H1 (cell line): ENCODE measurements around the gene ASCC1. TPM values are rescaled to one million over a fixed set of nuclear protein-coding genes. Genes with fewer than 3 reads are reported as not detected.

Experiments used
- CBX8 ChIP-seq: fragments of 300-800, 300-1000 bp; sonication (generic); IDR thresholded peaks from 2 replicates; pipeline ENCODE4 v1.7.1; 2016; ENCODE audit warnings: low read depth, low read length, borderline replicate concordance
- CEBPB ChIP-seq: IDR thresholded peaks from 2 replicates; pipeline ENCODE4 v1.6.1; 2012; ENCODE audit warnings: low read depth, low read length
- EP300 ChIP-seq, 2 experiments: IDR thresholded peaks; 1 replicate in 1 of 2; 2 replicates in 1 of 2; pipeline ENCODE4 v1.6.1; 2011 to 2012; ENCODE audit warnings: low read depth in 2 of 2, low read length in 2 of 2, mild to moderate bottlenecking in 2 of 2, borderline replicate concordance in 1 of 2, inconsistent platforms in 1 of 2, moderate library complexity in 1 of 2
- GABPA ChIP-seq: IDR thresholded peaks from 2 replicates; pipeline ENCODE4 v1.6.1; 2011; ENCODE audit warnings: mild to moderate bottlenecking, low read length, moderate library complexity, borderline replicate concordance; ENCODE audit not compliant: insufficient read depth
- KDM1A ChIP-seq: fragments of 200-600, 300-600 bp; sonication (generic); IDR thresholded peaks from 2 replicates; pipeline ENCODE4 v1.7.1; 2016; ENCODE audit warnings: mild to moderate bottlenecking, low read length, borderline replicate concordance
- PHF8 ChIP-seq: fragments of 200-600 bp; sonication (generic); conservative IDR thresholded peaks from 2 replicates; pipeline ENCODE4 v1.7.1; 2012; ENCODE audit warnings: low read depth, mild to moderate bottlenecking, inconsistent platforms, low read length, moderate library complexity
- POLR2A ChIP-seq, 2 experiments: IDR thresholded peaks; 1 replicate in 1 of 2; 2 replicates in 1 of 2; pipeline ENCODE4 v1.6.1; 2011; ENCODE audit warnings: low read depth in 2 of 2, low read length in 2 of 2, mild to moderate bottlenecking in 2 of 2; ENCODE audit errors: control extremely low read depth in 1 of 2
- RFX5 ChIP-seq: IDR thresholded peaks from 2 replicates; pipeline ENCODE4 v1.6.1; 2011; ENCODE audit warnings: low read depth, low read length, improper control_type of control experiment, borderline replicate concordance
- SAP30 ChIP-seq: fragments of 300-600 bp; sonication (generic); IDR thresholded peaks from 2 replicates; pipeline ENCODE4 v1.7.1; 2012; ENCODE audit warnings: low read length, moderate library complexity, mild to moderate bottlenecking, inconsistent platforms; ENCODE audit not compliant: insufficient read depth, insufficient replicate concordance
- SIRT6 ChIP-seq: IDR thresholded peaks from one replicate; pipeline ENCODE4 v1.7.1; 2012; ENCODE audit warnings: low read length, inconsistent platforms
- SP2 ChIP-seq: IDR thresholded peaks from 2 replicates; pipeline ENCODE4 v1.6.1; 2012; ENCODE audit warnings: mild to moderate bottlenecking, low read length, inconsistent platforms
- SP4 ChIP-seq: IDR thresholded peaks from 2 replicates; pipeline ENCODE4 v1.6.1; 2012; ENCODE audit warnings: low read length, inconsistent platforms
- SRF ChIP-seq: IDR thresholded peaks from 2 replicates; pipeline ENCODE4 v1.6.1; 2011; ENCODE audit warnings: mild to moderate bottlenecking, low read depth, low read length, moderate library complexity
- SUZ12 ChIP-seq: fragments of 200-600 bp; sonication (generic); IDR thresholded peaks from 2 replicates; pipeline ENCODE4 v1.6.1; 2012; ENCODE audit warnings: mild to moderate bottlenecking, inconsistent platforms, low read length, moderate library complexity, mixed read lengths
- polyA plus RNA-seq, 7 experiments: library from polyadenylated mRNA; depleted of rRNA in 3 of 7; stranded (reverse) in 5 of 7; unstranded in 2 of 7; fragments of >200 nt in 5 of 7; fragments of 200-250 nt in 2 of 7; gene quantifications; 1 replicate in 5 of 7; 2 replicates in 1 of 7; 4 replicates in 1 of 7; pipeline versions ENCODE4 v1.2.1 to v1.2.3, GENCODE V29; 2011 to 2013; ENCODE audit warnings: missing spikeins in 2 of 7, mixed read lengths in 2 of 7
- total RNA-seq: library from RNA; stranded (reverse); fragmentation: NEBNext Ultra II Directional; extraction: Animal tissue kit (Norgen Biotek cat#: 25700); gene quantifications from 2 replicates; pipeline ENCODE4 v1.2.1, GENCODE V29; 2021
- TF ChIP-seq, protein P1 (sequence below): IDR thresholded peaks from 2 replicates; pipeline ENCODE4 v1.6.1; 2012; ENCODE audit warnings: inconsistent platforms

The ASCC1 gene
- total and polyA plus RNA-seq, 2 of the 8 experiments (the other 6 are each of a cell fraction or from before 2014, with no cell fraction given): 25.6 to 35.8 TPM

DNA sequence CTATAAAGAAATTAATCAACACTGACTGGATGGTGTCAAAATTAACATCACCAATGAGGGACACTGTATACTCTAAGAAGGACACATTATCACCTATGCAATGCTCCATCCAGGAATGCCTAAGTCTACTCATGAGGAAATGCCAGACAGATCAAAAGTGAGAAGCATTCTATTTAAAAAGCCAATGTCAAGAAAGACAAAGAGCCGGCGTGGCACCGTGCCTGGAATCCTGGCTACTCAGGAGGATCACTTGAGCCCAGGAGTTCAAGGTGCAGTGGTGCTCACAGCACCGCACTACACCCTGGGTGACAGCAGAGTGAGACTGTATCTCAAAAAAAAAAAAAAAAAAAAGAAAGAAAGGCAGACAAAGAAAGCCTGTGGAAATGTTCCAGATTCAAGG lies 45.8 kb downstream of the ASCC1 start (continued):
- TF ChIP-seq PHF8: no peak
- TF ChIP-seq SIRT6: no peak
- TF ChIP-seq SP4: no peak
- no peak for TF ChIP-seq RFX5
- no peak for TF ChIP-seq CBX8
- TF ChIP-seq POLR2A (IDR thresholded peaks at IDR 0.05; ENCODE audit: control extremely low read depth in 1 of 2, low read depth in 2 of 2, low read length in 2 of 2): no peak
- no peak for TF ChIP-seq SRF
- TF ChIP-seq, protein P1, sequence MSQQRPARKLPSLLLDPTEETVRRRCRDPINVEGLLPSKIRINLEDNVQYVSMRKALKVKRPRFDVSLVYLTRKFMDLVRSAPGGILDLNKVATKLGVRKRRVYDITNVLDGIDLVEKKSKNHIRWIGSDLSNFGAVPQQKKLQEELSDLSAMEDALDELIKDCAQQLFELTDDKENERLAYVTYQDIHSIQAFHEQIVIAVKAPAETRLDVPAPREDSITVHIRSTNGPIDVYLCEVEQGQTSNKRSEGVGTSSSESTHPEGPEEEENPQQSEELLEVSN: no peak
- TF ChIP-seq CEBPB: no peak
- TF ChIP-seq SAP30: no peak
- no peak for TF ChIP-seq EP300 (IDR thresholded peaks at IDR 0.05; ENCODE audit: borderline replicate concordance in 1 of 2, low read depth in 2 of 2, low read length in 2 of 2)
- no peak for TF ChIP-seq KDM1A
- TF ChIP-seq SP2: no peak
- no peak for TF ChIP-seq SUZ12
- TF ChIP-seq GABPA: no peak
